K562 (cell line): ENCODE results near the gene RTP5. TPM values are rescaled to one million over a fixed set of nuclear protein-coding genes. Genes with fewer than 3 reads are reported as not detected.

Experiments
- ATAC-seq: fragments of 200-7000 bp; cut with Tn5 transposase; 3 replicates; pipeline ENCODE4 v1.9.1; 2020; ENCODE audit warnings: moderate library complexity
- BruUV-seq: library from RNA; stranded (reverse); fragments of 400-500 nt; replicated peaks from 2 replicates; lab custom pipeline; 2021; lab: Mats Ljungman, UMichigan
- CTCF ChIA-PET: fragments of 300-600 bp; formaldehyde crosslinking; extraction: SDS; loops from one replicate; lab custom pipeline; 2021; ENCODE audit warnings: low intra/inter-chr PET ratio; lab: Yijun Ruan, JAX
- POLR2A ChIA-PET: fragments of 300-600, 350-650 bp; sonication (Branson Sonifier 250); formaldehyde crosslinking; extraction: SDS; loops from one replicate; lab custom pipeline; 2021; ENCODE audit warnings: antibody characterized with exemption, inconsistent platforms; lab: Yijun Ruan, JAX
- DNase-seq, 4 experiments: peaks; one replicate each; pipeline versions ENCODE4 v3.0.0 to v3.0.0-alpha.2; 2011 to 2018; ENCODE audit warnings: low spot score in 3 of 4, mixed read lengths in 3 of 4; ENCODE audit errors: extremely low read depth in 1 of 4
- FAIRE-seq: peaks from 2 replicates; lab custom pipeline; 2011; peaks lifted over from hg19 to GRCh38; lab: Jason Lieb, UNC
- H2AFZ ChIP-seq: 2 replicates; pipeline ENCODE4 v1.6.0; 2011; ENCODE audit warnings: low read depth, low read length, control low read depth, inconsistent platforms
- H3K27ac ChIP-seq: fragments of 200-600 bp; 3 replicates; pipeline ENCODE4 v1.8.0; 2011; ENCODE audit warnings: low read depth, mild to moderate bottlenecking, control low read depth, inconsistent platforms, low read length, moderate library complexity, mixed read lengths; ENCODE audit errors: extremely low read depth
- H3K27me3 ChIP-seq, 2 experiments: fragments of 300-600 bp in 1 of 2; 2 replicates in 1 of 2; 3 replicates in 1 of 2; pipeline versions ENCODE4 v1.6.0 to v1.8.0; 2011; ENCODE audit warnings: inconsistent platforms in 2 of 2, low read length in 2 of 2, mild to moderate bottlenecking in 1 of 2, mixed read lengths in 1 of 2, moderate library complexity in 1 of 2; ENCODE audit not compliant: control insufficient read depth in 2 of 2, insufficient read depth in 2 of 2
- H3K36me3 ChIP-seq: fragments of 300-600 bp; 3 replicates; pipeline ENCODE4 v1.8.0; 2011; ENCODE audit warnings: mild to moderate bottlenecking, low read length, inconsistent platforms; ENCODE audit not compliant: control insufficient read depth, insufficient read depth
- H3K4me1 ChIP-seq, 2 experiments: fragments of 200-600 bp in 1 of 2; replicated peaks in 1 of 2; 2 replicates in 1 of 2; 3 replicates in 1 of 2; pipeline versions ENCODE4 v1.5.1 to v1.8.0; 2011; ENCODE audit warnings: inconsistent platforms in 2 of 2, low read length in 2 of 2, mild to moderate bottlenecking in 1 of 2, mixed read lengths in 1 of 2, moderate library complexity in 1 of 2; ENCODE audit not compliant: control insufficient read depth in 2 of 2, insufficient read depth in 2 of 2
- H3K4me2 ChIP-seq: 2 replicates; pipeline ENCODE4 v1.6.1; 2011; ENCODE audit warnings: low read length, control low read depth, inconsistent platforms, mixed read lengths; ENCODE audit not compliant: insufficient read depth
- H3K4me3 ChIP-seq: fragments of 200-600 bp; sonication (generic), shearing (Covaris generic); 2 replicates; pipeline ENCODE4 v1.5.1; 2016; ENCODE audit warnings: control low read depth, inconsistent platforms
- H3K79me2 ChIP-seq: fragments of 200-600 bp; 3 replicates; pipeline ENCODE4 v1.8.0; 2011; ENCODE audit warnings: low read length, inconsistent platforms; ENCODE audit not compliant: control insufficient read depth, insufficient read depth
- H3K9ac ChIP-seq, 2 experiments: 2 replicates each; pipeline versions ENCODE4 v1.6.0 to v1.6.1; 2011; ENCODE audit warnings: low read depth in 2 of 2, low read length in 2 of 2, control low read depth in 1 of 2, inconsistent platforms in 1 of 2, mild to moderate bottlenecking in 1 of 2, mixed read lengths in 1 of 2; ENCODE audit not compliant: insufficient read depth in 1 of 2
- H3K9me1 ChIP-seq: one replicate; pipeline ENCODE4 v1.6.0; 2011; ENCODE audit warnings: inconsistent platforms, mild to moderate bottlenecking, low read length, moderate library complexity; ENCODE audit not compliant: control insufficient read depth, insufficient read depth
- H3K9me3 ChIP-seq: replicated peaks from 2 replicates; pipeline ENCODE4 v1.5.1; 2011; ENCODE audit warnings: low read depth, low read length, inconsistent platforms; ENCODE audit not compliant: control insufficient read depth, insufficient read depth
- H4K20me1 ChIP-seq: replicated peaks from 2 replicates; pipeline ENCODE4 v1.6.1; 2011; ENCODE audit warnings: low read length, inconsistent platforms, mixed read lengths; ENCODE audit not compliant: control insufficient read depth, insufficient read depth
- KDM1A ChIP-seq, 2 experiments: fragments of 450-650 bp; IDR thresholded peaks; 2 replicates each; pipeline ENCODE4 v1.6.1; 2016; ENCODE audit warnings: mild to moderate bottlenecking in 2 of 2
- NONO ChIP-seq, 2 experiments: fragments of 200-400 bp in 1 of 2; fragments of 450-650 bp in 1 of 2; formaldehyde crosslinking in 1 of 2; IDR thresholded peaks; 2 replicates each; pipeline ENCODE4 v1.6.1; 2017; ENCODE audit warnings: low read depth in 2 of 2, mild to moderate bottlenecking in 2 of 2, moderate library complexity in 2 of 2, low read length in 1 of 2
- POLR2AphosphoS5 ChIP-seq: IDR thresholded peaks from 2 replicates; pipeline ENCODE4 v1.6.1; 2011; ENCODE audit warnings: mild to moderate bottlenecking, low read depth, low read length, moderate library complexity; ENCODE audit not compliant: control insufficient read depth, insufficient read depth
- RBFOX2 ChIP-seq: fragments of 200-400 bp; formaldehyde crosslinking; IDR thresholded peaks from 2 replicates; pipeline ENCODE4 v1.6.1; 2017; ENCODE audit warnings: low read depth, mild to moderate bottlenecking, low read length, moderate library complexity
- RBM15 ChIP-seq: fragments of 200-400 bp; formaldehyde crosslinking; IDR thresholded peaks from 2 replicates; pipeline ENCODE4 v1.6.1; 2018; ENCODE audit warnings: mild to moderate bottlenecking, low read length, moderate library complexity; ENCODE audit not compliant: insufficient read depth
- SREBF2 ChIP-seq: sonication (generic); formaldehyde crosslinking; IDR thresholded peaks from 2 replicates; pipeline ENCODE4 v1.4.0; 2020; ENCODE audit warnings: mild to moderate bottlenecking, missing genetic modification reagents
- ZNF224 ChIP-seq: sonication (generic); formaldehyde crosslinking; IDR thresholded peaks from 2 replicates; pipeline ENCODE4 v1.8.0; 2022; ENCODE audit warnings: mild to moderate bottlenecking, missing genetic modification reagents
- WGBS: fragments of 100-300 bp; shearing (Covaris generic); methylation state at CpG from one replicate; pipeline ENCODE4 v1.1.6; 2016; ENCODE audit warnings: low coverage, mixed read lengths; ENCODE audit not compliant: insufficient coverage; ENCODE audit errors: missing lambda C conversion rate; 5-methylcytosine and 5-hydroxymethylcytosine counted together
- in situ Hi-C: fragments of 300-500 bp; cut with MboI; formaldehyde crosslinking; loops from 4 replicates; pipeline ENCODE4 v1.15.0; 2018; ENCODE audit warnings: inconsistent platforms, mixed read lengths
- intact Hi-C: fragments of 100-400 bp; cut with micrococcal nuclease; formaldehyde crosslinking; loops from 2 replicates; pipeline ENCODE4 v1.14.2; 2022
- polyA plus RNA-seq, 8 experiments: library from polyadenylated mRNA; depleted of rRNA in 4 of 8; stranded (reverse) in 5 of 8; unstranded in 3 of 8; fragments of >200 nt; fragmentation: Nextera tagmentation in 2 of 8; fragmentation: Illumina TruSeq in 1 of 8; extraction: Ambion mirVana in 2 of 8; extraction: Trizol in 1 of 8; gene quantifications; 2 replicates each; pipeline versions ENCODE4 v1.2.1 to v1.2.3, GENCODE V29; 2011 to 2014; ENCODE audit warnings: inconsistent platforms in 1 of 8, missing spikeins in 1 of 8
- total RNA-seq, 7 experiments: library from RNA; depleted of rRNA in 6 of 7; stranded (reverse); fragments of >200 nt in 6 of 7; fragmentation: Illumina TruSeq in 2 of 7; extraction: Trizol in 2 of 7; gene quantifications; 2 replicates each; pipeline versions ENCODE4 v1.2.1 to v1.2.3, GENCODE V29; 2011 to 2021; ENCODE audit warnings: low replicate concordance in 1 of 7

The RTP5 gene
- total and polyA plus RNA-seq, 9 of the 15 experiments (the other 6 are each of a cell fraction or from before 2014, with no cell fraction given) = not detected

DNA sequence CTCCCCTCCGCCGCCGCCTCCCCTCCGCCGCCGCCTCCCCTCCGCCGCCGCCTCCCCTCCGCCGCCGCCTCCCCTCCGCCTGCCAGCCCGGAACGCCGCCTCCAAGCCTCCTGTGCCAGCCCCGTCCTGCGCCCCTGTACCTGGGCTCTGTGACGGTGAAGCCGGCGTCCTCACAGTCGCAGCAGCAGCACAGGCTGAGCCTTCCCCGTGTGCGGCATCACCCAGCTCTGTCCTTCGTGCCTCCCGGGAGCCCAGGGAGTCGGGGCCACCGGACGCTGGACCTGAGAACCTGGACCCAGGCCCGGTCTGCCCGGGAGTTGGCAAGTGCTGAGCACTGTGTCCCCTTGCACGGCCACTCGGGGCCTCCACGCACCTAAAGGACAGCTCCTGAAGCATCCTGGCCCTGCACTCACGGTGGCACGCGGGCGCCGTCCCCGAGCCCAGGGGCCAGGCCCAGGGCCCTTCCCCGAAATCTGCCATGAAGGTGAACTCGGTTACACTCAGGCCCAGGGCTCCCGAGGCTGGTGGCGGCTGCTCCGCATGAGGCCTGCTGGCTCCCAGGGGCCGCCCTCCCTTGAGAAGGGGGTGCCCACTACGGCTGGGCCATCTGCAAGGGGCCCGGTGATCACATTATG lies 32.9 kb downstream of the RTP5 start:
- H4K20me1 ChIP-seq = no peaks in the 10 kb centered on the region
- H2AFZ ChIP-seq = no peak overlapping the region
- H3K27me3 ChIP-seq = no peaks in the 10 kb centered on the region
- no peak overlapping the region for H3K4me2 ChIP-seq
- H3K4me3 ChIP-seq = no peak overlapping the region
- WGBS = 76% methylated on average over 15 of the region's 48 CpGs
- no peak for TF ChIP-seq RBFOX2
- peaks cover 0 to 32% of the 10 kb centered on the region in 2 experiments; a peak in 2 of 5 replicates for H3K4me1 ChIP-seq
- H3K79me2 ChIP-seq = no peaks in the 10 kb centered on the region
- no peak overlapping the region for H3K9ac ChIP-seq
- ATAC-seq = no peak
- in situ Hi-C loops (no loop called here), intact Hi-C loops (no loop called here)
- no peaks in the 10 kb centered on the region for H3K9me1 ChIP-seq
- no peak for FAIRE-seq
- no peaks in the 10 kb centered on the region for H3K36me3 ChIP-seq
- no peak for DNase-seq
- no peaks in the 10 kb centered on the region for H3K9me3 ChIP-seq
- BruUV-seq = no TSS peak
- CTCF ChIA-PET = no interaction called here
- POLR2A ChIA-PET = no interaction called here
- no peak overlapping the region for H3K27ac ChIP-seq

DNA sequence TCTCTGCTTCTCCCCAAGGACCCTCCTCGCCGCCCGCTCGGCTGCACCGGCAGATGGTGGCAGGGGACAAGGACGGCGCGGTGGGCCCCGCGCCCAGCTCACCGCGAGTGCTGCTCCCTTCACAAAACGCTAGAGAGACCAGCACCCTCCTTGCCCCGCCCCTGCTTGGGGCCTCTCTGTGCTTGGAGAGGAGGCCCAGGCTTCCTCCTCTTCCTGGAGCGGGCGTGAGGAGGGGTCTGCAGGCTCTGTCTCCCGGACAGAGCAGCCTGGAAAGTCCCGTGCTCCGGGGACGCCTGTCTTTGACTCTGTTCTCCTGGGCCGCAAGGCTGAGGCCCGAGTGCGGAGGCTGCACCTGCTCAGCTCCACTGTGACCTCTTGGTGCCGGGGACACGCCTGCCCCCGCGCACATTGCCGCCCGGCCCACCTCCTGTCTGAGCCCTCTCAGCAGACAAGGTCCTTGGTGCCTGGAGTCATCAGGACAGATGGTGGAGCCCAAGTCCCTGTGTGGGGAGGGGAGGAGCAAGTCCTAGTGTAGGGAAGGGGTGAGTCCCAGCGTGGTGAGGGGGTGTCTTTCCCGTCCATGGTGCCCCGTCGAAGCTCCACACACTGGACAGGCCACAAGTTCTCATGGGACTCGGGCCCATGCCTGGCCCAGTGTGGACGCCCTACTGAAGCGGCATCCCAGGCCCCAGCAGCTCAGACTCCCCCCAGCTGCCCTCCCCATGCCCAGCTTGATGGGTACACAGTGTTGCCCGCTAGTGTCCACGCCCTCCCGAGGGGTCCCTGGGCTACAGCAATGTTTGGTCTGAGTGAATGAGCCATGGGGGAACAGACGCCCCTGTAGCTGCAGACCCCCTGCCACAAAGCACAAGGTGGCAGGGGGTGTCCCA lies 33.8 kb downstream of the RTP5 start:
- Histone ChIP-seq H3K36me3 (no peaks in the 10 kb centered on the region), H3K9me3 (no peaks in the 10 kb centered on the region), H3K27ac (no peak overlapping the region), H3K4me2 (no peak overlapping the region), H3K9ac (no peak overlapping the region), H4K20me1 (no peaks in the 10 kb centered on the region), H3K27me3 (no peaks in the 10 kb centered on the region), H3K4me3 (no peak overlapping the region), H2AFZ (no peak overlapping the region), H3K9me1 (no peaks in the 10 kb centered on the region), H3K4me1 (peaks cover 0 to 32% of the 10 kb centered on the region in 2 experiments; a peak in 2 of 5 replicates), H3K79me2 (no peaks in the 10 kb centered on the region)
- BruUV-seq = no TSS peak
- in situ Hi-C loops = no loop called here
- no peak for TF ChIP-seq RBM15
- TF ChIP-seq SREBF2 (CRISPR knock-in tag) = no peak
- no peak for TF ChIP-seq ZNF224 (CRISPR knock-in tag)
- TF ChIP-seq NONO (IDR thresholded peaks at IDR 0.05; ENCODE audit: low read depth in 2 of 2, low read length in 1 of 2) = no peak
- no peak for TF ChIP-seq KDM1A (IDR thresholded peaks at IDR 0.05)
- no peak for TF ChIP-seq POLR2AphosphoS5
- intact Hi-C loops = no loop called here
- 66% methylated on average over 25 of the region's 40 CpGs for WGBS
- DNase-seq (no peak), ATAC-seq (no peak), FAIRE-seq (no peak)
- POLR2A ChIA-PET = no interaction called here
- CTCF ChIA-PET = no interaction called here
